ENCODE results near the gene ADPRH.

ADPRH gene

DNA sequence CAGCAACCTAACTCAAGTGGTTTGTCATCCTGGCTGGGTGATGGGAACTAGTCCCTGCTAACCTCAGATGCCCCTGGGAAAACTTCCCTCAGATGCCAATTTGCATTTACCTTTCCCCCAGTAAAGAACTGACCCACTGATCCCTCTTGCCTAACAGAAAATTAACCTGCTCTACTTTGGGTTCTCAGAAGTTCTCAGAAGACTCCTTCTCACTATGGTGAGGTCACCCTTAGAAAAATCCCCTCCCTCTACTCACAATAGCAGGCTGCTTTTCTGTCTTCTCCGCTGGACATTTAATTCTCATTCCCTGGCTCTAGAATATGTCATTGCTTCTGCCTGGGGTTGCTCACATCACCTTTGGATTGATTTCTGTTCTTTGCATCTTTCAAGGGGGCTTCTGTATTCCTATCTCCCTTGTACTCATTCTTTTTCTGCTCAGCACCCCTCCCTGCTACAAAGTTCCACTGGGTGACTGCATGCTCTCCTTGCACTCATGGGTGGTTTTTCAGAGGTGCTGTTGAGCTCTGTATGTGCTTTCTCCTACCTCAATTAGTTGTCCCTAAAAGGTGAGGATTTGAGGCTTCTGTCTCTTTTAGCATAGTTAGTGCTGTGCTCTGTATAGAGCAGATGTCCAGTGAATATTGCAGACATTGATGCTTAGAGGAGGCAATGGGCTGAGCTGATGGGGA, 19.3 kb downstream of the ADPRH start:
- no peak for DNase-seq

DNA sequence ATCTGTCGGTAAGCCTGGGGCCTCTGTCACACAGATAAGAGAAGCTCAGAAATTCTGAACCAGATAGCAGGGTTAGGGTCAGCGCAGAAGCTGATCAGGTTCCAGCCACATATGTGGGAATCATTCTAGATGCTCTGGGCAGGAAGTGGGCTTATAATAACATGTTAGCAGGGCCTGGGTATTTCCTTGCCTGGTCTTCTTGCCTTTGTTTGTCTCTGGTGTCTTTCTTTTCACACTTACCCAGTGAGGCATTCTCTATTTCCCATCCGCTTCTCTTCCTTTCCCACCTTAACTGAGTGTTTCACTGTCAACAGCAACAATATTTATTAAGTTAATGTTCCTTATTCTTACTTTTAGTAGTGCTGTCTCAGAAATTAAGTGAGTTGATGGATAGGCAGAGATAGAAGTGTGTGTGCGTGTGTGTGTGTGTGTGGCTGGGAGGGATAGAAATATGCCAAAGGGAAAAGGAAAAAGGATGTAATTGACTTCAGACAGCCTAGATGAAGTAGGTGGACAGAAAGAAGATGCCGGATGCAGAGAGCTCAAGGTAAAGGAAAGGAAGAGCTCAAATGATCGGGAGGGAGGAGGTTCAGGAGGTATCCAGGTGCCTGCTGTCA, 20.4 kb downstream of the ADPRH start:
- DNase-seq = no peak

DNA sequence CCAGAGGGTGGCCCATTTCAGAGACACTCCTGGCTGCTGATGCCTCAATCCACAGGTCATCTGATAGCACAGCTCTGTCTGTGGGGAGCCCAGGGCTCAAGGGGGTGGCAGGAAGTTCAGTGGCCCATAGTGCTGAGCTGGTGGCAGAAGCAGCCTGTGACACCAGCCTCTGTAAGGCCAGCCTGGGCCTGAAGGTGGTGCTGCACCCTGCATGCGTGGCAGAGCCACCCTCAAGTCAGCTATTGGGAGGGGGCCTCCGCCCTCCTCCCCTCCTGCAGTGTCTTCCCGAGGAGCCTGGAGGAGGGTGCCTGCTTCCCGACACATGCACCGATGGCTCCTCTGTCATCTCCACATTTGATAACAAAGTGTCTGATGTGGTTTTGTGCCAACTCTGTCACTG, 21.4 kb downstream of the ADPRH start:
- DNase-seq = no peak

DNA sequence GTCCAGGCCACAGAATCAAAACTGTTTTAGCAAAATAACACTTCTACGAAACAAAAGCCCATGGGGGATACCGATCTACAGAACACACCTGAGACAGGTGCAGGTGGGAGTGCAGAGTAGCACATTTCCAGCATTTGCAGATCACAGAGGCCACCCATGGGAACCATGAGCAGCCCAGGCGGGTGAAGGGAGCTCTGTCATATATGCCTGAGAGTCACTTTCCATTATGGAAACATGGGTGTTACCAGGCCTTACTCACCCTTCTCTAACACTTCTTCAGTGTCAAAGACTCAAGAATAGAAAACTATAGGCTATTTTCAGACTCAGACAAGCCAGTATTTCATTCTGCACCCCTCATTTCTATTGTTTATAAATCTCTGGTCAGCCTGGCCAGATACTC, 21.9 kb downstream of the ADPRH start:
- no peak for DNase-seq

DNA sequence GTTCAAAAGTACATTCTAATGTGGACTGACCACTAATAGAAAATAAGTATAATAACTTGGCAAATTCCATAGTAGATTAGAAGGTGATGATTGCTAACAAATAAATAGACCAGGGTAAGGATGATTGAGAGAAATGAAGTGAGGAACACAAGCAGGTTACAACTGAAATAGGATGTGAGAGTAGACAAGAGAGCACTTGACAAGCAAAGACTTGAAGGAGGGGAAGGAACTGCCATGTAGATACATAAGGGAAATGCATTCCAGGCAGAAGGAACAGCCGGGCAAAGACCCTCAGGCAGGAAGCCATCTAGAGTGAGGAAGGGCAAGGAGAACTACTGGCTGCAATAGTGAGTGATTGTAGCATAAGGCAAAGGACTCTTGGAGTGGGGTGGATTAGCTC, 23.4 kb downstream of the ADPRH start:
- DNase-seq = no peak

DNA sequence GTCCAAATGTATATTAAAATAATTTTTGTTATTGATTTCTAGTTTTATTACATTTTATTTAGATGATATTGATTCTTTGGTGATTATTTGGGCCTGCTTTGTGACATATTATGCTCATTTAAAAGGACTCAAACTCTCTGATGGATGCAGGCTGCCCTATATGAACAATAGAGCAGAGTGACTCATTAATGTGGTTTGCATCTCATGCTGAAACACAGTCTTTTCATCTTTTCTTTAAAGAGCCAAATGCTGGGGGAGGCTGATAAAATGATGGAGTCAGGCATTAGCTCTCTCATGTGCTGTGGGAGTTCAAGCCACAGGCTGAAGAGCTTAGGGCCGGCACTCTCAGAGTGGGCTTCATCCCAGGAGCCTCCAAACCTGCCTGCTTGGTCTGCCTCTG, 25.6 kb downstream of the ADPRH start:
- no peak for DNase-seq

DNA sequence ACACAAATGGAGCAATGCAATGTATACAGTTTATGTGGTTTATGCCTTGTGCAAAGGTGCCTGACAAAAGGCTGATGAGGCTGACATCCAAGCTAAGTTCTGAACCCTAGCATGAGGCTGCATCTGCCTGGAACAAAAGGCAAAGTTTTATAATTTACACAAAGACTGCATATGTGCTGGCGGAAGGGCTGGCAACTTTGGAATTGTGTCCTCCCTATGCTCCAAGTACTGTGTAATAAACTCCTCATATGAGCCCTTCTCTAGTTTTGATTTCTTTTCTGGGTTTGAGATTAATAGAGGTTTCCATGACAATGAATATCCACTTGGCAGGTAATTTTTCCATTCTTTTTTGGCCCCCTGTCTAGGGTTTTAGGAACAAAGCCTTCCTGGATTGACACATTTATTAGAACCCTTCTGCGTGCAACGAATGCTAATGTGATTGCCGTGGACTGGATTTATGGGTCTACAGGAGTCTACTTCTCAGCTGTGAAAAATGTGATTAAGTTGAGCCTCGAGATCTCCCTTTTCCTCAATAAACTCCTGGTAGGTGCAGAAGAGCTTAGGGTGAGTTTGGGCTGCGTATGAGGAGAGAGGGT, 29.2 kb downstream of the ADPRH start:
- no peak for DNase-seq

DNA sequence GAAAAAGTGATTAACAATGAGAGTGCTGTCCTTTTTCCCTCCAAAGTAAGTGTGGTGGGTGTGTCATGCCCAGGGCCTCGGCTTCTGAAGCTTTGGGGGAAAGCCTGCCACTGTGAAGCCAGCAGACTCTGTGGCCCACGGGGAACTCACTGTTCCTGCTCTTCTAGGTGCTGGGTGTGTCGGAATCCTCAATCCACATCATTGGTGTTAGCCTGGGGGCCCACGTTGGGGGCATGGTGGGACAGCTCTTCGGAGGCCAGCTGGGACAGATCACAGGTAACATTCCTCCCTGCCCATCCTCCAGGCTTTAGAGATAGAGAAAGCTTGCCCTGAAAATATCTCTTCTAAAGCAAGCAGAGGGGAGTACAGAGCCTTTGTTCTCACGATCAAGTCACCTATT, 30.0 kb downstream of the ADPRH start:
- no peak for DNase-seq

DNA sequence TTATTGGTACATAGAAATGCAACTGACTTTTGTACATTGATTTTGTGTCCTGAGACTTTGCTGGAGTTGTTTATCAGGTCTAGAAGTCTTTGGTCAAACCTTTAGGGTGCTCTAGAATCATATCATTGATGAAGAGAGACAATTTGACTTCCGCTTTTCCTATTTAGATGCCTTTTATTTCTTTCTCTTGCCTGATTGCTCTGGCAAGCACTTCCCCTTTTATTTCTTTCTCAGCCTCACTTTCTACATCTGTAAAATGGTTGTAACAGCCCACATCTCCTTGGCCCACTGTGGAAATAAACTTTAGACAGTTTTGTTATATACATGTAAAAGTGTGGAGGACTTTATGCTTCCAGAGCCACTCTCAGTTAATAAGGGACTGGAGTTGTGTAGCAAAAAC, 32.4 kb downstream of the ADPRH start:
- DNase-seq = no peak

DNA sequence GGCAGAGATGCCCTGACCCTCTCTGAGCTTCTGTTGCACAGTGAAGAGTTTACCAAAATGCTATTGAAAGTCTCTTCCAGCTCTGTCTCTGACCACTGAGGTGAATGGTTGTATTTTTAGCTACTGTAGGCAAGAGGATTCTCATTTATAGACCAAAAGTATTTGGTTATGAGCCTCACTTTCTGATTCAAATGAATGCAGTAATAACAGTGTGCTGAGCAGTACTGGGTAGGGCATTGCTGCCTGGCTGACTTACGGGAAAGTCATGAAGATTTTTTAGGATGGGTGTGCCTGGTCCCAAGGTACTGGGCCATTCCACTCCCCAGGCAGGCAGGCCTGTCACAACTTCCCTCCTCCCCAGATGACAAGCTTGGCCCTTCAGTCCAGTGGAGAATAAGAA, 33.9 kb downstream of the ADPRH start:
- no peak for DNase-seq

DNA sequence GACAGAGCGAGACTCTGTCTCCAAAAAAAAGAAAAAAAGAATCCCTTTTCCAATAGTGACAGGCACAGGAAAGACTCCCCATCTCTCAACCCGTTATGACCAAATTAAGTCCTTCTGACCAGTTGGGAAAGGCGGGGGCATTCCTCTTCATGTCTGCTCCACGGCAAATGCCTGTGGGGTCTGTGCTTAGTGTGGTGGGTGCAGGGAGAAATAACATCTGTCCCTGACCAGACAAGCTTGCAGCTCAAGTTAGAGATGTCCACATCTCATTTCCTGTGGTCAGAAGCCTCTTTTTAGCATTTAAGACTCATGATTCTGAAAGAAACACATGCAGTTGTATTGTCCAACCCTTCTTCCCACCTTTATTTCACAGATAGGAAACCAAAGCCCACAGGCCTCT, 34.6 kb downstream of the ADPRH start:
- no peak for DNase-seq

DNA sequence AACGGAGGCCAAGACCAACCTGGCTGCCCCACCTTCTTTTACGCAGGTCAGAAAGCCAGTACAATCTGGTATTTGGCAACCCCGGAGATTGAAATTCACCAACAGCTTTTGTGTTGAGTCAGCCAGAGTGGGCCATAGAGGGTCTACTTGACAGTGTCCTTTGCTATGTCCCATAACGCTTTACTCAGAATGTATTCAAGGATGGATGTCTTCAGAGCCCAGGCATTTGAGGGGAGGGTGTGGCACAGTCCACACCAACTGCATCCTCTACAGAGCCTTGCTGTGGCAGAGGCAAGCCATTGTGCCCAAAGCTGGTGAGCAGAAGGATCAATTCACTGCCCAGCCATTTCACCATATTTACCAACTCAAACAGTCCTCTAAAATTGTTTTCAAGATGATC, 36.8 kb downstream of the ADPRH start:
- DNase-seq = no peak

DNA sequence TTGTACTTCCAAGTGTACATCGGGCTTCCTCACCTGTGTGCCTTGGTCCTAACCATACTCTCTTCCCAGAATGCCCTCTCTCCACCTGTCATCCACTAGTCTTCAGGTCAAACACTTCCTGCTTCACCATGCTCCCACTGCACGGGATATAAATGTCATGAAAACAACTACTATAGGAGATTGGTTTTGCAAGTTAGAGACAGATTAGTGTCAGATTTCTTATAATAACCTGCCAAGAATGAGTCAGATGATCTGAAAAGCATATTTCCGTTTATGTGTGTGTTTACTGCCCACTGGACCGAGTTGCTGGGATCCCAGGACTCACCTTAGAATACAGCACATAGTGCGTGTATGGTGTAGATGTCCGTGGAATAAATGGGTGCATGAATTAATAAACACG, 39.8 kb downstream of the ADPRH start:
- no peak for DNase-seq

DNA sequence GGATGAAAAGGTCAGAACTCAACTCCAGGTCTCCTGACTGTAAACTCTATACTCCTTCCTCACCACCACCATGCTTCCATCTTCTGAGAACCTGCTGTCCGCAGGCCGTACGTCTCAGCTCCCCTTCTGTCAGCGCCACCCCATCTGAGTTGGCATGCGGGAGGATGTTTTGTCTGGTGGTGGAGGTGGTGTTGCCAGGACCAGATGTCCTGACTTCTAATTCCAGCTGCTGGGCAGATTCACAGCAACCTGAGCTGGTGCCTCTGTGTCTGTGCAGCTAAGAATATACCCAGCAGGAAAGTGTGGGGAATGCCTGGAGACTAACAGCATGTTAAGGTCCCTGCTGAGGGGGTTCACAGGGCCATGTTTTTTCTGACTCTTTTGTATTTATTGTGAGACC, 41.6 kb downstream of the ADPRH start:
- no peak for DNase-seq

DNA sequence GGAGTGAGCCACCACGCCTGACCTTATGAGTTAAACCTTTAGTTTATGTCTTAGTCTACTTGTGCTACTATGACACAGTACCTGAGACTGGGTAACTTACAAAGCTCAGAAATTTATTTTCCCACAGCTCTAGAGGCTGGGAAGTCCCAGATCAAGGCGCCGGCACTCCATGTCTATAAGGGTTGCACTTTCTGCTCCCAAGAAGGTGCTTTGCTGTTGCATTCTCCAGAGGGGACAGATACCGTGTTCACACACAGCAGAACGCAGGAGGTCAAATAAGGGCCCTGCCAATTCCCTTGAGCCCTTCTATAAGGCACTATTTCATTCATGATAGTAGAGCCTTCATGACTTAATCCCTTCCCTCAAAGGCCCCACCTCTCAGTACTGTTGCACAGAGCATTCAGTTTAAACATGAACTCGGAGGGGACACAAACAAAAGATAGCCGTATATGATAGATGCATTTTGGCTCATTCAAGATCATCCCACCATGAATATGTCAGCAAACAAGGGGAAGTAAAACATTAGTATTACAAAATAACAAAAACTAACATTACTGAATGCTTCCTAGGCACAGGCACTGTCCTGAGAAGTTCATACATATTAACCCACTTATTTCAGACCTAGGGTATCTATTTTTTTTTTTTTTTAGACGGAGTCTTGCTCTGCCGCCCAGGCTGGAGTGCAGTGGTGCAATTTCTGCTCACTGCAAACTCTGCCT, 44.9 kb downstream of the ADPRH start:
- DNase-seq = no peak

DNA sequence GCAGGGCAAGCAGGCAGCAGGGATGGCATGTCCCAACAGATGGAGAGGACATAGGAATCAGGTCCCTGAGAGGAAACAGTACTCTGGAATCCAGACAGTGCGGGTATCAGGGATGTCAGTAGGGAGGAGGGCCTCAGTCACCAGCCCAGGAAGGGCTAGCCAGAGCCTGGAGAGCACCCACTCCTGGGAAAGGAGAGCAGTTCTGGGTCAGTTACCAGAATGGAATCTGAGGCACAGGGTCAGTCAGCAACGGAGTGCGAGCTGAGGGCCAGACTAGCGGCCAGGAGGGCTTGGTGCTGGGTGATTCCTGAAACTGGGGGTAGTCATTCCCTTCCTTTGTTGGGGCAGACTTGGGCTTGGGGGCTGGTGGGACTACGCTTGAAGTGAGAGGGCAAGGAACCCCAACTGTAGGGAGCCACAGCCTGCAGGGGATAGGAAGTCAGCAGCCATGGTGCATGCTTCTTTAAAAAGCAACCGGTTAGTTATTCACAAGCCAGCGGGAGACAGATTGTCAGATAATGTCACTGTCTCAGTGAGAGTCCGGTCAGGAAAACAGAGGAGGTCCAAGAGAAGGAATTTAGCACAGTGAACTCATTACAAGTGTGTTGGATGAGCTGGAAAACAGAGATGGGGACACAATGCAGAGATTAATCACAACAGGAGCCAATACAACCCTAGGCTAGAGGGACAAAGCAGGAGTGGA, 46.3 kb downstream of the ADPRH start:
- no peak for DNase-seq

DNA sequence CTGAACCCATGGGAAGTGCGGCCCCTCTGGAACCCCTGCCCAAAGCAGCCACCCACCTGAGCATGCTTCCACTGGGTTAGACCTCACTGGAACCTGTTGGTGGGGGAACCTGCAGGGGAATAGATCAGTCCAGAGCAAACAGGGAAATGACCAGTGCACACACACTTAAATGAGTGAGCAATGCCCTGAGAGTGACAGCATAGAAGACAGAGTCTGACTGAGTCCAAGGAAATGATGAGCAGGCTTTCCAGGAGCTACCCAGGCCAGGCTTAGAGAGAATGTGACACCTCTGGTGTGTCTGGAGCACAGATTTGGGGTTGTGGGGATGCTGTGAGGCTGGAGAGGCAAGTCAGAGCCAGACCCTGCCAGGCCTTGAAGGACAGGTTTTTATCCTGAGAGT, 46.9 kb downstream of the ADPRH start:
- no peak for DNase-seq

DNA sequence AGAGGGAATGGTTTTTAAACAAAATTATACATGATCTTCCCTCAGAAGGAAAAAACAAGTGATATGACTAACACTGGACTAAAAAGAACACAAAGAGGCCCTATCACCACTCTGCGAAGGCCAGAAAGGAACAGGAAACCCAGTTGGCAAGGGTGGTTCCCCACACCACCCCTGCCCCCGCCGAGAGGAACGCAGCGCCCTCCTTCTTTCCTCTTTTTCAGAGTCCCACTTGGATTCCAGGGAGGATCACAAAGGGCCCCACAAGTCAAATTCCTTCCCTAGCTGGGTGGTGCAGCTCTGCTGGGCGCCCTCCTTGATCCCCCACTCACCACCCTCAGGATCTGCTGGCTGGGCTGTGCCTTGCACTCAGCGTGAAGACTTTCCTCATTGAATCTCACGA, 48.2 kb downstream of the ADPRH start:
- no peak for DNase-seq

DNA sequence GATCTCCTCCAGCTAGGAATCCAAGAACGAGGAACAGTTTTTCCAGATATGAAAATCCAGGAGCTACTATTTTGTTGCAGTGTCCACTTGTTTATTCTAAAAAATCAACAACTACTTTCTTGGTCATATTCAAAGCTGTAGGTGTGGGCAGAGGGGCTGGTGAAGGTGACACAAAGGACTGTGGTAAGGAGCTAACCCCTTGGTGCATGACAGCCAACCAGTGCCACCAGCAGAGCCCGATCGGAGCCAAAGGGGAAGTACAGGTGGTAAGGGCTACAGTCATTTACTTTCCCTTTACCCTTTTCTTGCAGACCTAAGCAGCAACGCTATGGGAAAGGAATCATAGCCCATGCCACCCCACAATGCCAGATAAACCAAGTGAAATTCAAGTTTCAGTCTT, 49.1 kb downstream of the ADPRH start:
- no peak for DNase-seq

DNA sequence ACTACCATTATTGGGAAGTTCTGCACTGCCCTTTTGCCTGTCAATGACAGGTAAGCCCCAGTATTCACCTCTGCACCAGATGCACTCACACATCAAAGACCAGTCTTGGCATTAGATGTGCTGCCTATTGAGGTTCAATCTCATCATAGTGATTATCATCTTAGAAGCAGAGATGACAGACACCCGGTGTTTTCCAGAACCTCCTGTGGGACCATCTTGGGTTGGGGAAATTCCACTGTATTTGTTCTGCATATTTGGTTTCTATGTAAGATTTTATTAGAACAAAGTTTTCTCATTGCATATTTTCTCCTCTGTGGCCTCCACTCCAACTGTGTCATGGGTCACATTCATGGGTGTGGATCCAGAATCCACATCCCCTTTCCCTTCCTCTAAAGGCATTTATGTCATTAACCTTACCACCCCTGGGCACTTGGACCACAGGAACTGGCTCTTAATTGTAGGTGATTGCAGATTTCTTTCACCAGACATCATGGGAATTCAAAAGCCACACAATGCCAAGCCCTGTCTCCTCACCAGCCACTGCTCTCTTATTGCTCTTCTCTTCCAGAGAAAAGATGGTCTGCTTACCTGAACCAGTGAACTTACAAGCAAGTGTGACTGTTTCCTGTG, 49.6 kb downstream of the ADPRH start:
- no peak for DNase-seq

DNA sequence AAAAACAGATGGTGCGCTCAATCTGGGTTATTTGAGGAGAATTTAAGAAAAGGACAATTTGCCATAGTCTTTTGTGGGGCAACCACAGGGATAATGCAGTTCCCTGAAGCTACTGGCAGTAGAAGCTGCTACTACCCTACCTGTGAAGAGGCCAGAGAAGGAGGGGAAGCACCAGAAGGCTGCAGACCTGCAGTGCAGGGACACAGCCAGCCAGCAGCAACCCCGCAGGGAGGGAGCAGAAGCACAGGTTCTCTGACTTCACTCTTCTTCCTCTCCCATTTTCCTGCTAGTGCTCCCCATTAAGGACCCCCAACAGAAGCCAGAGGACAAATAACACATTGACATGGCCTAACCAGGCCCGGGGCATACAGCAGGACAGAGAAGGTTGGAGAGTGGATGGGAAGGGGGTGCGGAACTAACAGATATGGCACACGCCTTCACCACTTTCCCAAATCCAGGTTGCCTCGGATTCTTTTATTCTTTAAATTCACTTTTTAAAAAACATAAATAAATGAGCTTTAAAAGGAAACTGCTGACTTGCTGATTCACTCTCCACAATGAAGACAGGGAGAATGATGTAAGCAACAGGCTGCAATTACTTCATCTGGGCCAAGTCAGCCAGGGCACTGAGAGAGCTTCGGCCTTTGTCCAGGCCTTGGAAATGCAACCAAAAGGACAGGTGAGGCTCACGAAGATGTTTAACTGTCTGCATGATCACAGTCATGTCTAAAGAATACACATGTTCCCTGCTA, 51.0 kb downstream of the ADPRH start:
- no peak for DNase-seq

DNA sequence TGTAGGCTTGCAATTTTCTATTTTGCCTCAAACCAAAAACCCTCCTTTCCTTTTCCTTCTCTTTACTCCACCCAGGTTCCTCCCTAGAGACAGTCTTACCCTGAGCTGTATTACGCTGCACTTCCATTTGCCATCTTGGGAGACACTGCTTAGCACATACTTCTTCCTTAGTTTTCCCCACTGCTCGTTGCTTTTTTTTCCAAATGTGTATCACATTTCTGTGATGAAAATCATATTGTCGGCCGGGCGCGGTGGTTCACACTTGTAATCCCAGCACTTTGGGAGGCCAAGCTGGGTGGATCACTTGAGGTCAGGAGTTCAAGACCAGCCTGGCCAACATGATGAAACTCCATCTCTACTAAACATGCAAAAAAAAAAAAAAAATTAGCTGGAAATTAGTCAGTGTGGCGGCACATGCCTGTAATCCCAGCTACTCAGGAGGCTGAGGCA, 51.6 kb downstream of the ADPRH start:
- DNase-seq = no peak

Measured in cortex of kidney (tissue), 1 donor.